Subcutaneous adipose tissue (tissue), 4 donors: Measurements from ENCODE around the gene RAET1G. TPM values are rescaled to one million over a fixed set of nuclear protein-coding genes. Genes with fewer than 3 reads are reported as not detected.

Source experiments
- total RNA-seq, 4 donors: library from RNA; depleted of rRNA; stranded (reverse); fragments of >200 nt; gene quantifications; one replicate each; pipeline ENCODE4 v1.1.0, GENCODE V29; 2016
- TF ChIP-seq, protein P1 (sequence below): fragments of 450-650 bp; IDR thresholded peaks from one replicate; pipeline ENCODE4 v1.5.1; 2016; ENCODE audit warnings: low read depth, mild to moderate bottlenecking, control low read depth, antibody characterized with exemption, moderate library complexity

The RAET1G gene, protein sequence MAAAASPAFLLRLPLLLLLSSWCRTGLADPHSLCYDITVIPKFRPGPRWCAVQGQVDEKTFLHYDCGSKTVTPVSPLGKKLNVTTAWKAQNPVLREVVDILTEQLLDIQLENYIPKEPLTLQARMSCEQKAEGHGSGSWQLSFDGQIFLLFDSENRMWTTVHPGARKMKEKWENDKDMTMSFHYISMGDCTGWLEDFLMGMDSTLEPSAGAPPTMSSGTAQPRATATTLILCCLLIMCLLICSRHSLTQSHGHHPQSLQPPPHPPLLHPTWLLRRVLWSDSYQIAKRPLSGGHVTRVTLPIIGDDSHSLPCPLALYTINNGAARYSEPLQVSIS
- total RNA-seq: under 1 TPM in 1 of 4 donors, not detected in 3; 0.82 TPM

DNA sequence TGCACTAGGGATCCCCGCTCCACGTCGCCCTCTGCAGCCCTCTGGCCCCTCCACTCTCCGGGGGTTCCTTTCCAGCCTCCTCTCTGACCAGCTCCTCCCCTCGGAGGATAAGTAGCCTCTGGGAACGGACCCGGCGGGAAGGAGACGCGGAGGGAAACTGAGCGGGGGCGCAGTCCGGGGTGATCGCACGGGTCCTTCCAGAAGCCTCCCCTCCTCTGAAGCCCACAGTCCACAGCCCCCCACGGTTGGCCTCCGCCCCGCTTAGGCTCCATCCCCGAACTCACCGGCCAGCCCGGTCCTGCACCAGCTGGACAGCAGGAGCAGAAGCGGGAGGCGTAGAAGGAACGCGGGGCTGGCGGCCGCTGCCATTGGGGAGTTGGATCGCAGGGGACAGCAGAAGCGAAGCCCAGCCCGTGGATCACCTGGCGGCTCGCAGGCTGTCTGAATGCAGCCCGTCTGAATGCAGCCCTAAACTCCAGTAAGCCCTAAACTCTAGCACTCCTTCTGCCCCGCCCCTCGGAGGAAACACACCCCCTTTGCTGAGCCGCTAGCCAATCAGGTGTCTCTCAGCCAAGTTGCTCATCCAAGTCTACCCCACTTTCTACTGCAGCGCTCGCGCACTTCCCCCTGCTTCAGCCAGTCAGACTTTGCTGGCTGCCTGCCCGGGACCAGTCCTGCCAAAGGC is at the start of gene RAET1G:
RAET1G (minus strand) TSS at position 480 of the 685 bp plus-strand sequence; CDS start at position 369, 111 bp downstream.
- TF ChIP-seq, protein P1, sequence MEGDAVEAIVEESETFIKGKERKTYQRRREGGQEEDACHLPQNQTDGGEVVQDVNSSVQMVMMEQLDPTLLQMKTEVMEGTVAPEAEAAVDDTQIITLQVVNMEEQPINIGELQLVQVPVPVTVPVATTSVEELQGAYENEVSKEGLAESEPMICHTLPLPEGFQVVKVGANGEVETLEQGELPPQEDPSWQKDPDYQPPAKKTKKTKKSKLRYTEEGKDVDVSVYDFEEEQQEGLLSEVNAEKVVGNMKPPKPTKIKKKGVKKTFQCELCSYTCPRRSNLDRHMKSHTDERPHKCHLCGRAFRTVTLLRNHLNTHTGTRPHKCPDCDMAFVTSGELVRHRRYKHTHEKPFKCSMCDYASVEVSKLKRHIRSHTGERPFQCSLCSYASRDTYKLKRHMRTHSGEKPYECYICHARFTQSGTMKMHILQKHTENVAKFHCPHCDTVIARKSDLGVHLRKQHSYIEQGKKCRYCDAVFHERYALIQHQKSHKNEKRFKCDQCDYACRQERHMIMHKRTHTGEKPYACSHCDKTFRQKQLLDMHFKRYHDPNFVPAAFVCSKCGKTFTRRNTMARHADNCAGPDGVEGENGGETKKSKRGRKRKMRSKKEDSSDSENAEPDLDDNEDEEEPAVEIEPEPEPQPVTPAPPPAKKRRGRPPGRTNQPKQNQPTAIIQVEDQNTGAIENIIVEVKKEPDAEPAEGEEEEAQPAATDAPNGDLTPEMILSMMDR: no peak

GRCh38 chr6:149969635-149970034 is 46.7 kb upstream of the RAET1G start:
- TF ChIP-seq, protein P1: no peak

GRCh38 chr6:149967591-149967990 is 44.7 kb upstream of the RAET1G start:
- TF ChIP-seq, protein P1: no peak

GRCh38 chr6:149965194-149966020 is 42.5 kb upstream of the RAET1G start:
- TF ChIP-seq, protein P1: no peak

- TF ChIP-seq, protein P1: no peak
Measured at GRCh38 chr6:149964308-149965193, 41.6 kb upstream of the RAET1G start.

- TF ChIP-seq, protein P1: no peak
Measured at GRCh38 chr6:149963462-149964307, 40.8 kb upstream of the RAET1G start, which contains the start of gene ULBP1. Gene ULBP1, plus strand, starts transcription at chr6:149963943. Its CDS starts 107 bp downstream, at chr6:149964050.
